Panc1 (cell line): ENCODE results near the gene MYCN.

Source experiments
- TF ChIP-seq, protein P1 (sequence below): fragments of 450-650 bp; IDR thresholded peaks from 2 replicates; pipeline ENCODE4 v1.5.1; 2017; ENCODE audit warnings: mild to moderate bottlenecking
- TF ChIP-seq, protein P2 (sequence below), 2 experiments: IDR thresholded peaks; 2 replicates each; pipeline ENCODE4 v1.6.1; 2011 to 2012; ENCODE audit warnings: low read depth in 2 of 2, control low read depth in 1 of 2, low read length in 1 of 2, mild to moderate bottlenecking in 1 of 2, moderate library complexity in 1 of 2; ENCODE audit not compliant: insufficient read depth in 1 of 2

DNA sequence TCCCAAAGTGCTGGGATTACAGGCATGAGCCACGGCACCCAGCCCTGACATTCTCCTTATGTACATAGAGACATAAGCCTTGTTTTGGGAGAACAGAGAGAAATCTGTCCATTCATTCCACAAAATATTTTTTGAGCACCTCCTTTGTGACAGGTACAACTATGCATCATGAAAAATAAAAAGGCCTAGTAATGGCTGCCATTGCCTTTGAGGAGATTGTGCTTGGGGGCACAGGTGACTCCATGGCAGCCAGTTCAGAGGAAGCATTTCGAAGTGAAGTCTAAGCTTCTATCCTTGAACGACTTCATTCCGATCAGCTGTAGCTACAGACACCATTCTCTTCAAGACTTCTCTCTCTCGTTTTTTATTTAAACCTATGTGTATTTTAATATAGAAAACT, 10.5 kb upstream of the MYCN start:
- TF ChIP-seq, protein P1, sequence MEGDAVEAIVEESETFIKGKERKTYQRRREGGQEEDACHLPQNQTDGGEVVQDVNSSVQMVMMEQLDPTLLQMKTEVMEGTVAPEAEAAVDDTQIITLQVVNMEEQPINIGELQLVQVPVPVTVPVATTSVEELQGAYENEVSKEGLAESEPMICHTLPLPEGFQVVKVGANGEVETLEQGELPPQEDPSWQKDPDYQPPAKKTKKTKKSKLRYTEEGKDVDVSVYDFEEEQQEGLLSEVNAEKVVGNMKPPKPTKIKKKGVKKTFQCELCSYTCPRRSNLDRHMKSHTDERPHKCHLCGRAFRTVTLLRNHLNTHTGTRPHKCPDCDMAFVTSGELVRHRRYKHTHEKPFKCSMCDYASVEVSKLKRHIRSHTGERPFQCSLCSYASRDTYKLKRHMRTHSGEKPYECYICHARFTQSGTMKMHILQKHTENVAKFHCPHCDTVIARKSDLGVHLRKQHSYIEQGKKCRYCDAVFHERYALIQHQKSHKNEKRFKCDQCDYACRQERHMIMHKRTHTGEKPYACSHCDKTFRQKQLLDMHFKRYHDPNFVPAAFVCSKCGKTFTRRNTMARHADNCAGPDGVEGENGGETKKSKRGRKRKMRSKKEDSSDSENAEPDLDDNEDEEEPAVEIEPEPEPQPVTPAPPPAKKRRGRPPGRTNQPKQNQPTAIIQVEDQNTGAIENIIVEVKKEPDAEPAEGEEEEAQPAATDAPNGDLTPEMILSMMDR, result no peak
- TF ChIP-seq, protein P2, sequence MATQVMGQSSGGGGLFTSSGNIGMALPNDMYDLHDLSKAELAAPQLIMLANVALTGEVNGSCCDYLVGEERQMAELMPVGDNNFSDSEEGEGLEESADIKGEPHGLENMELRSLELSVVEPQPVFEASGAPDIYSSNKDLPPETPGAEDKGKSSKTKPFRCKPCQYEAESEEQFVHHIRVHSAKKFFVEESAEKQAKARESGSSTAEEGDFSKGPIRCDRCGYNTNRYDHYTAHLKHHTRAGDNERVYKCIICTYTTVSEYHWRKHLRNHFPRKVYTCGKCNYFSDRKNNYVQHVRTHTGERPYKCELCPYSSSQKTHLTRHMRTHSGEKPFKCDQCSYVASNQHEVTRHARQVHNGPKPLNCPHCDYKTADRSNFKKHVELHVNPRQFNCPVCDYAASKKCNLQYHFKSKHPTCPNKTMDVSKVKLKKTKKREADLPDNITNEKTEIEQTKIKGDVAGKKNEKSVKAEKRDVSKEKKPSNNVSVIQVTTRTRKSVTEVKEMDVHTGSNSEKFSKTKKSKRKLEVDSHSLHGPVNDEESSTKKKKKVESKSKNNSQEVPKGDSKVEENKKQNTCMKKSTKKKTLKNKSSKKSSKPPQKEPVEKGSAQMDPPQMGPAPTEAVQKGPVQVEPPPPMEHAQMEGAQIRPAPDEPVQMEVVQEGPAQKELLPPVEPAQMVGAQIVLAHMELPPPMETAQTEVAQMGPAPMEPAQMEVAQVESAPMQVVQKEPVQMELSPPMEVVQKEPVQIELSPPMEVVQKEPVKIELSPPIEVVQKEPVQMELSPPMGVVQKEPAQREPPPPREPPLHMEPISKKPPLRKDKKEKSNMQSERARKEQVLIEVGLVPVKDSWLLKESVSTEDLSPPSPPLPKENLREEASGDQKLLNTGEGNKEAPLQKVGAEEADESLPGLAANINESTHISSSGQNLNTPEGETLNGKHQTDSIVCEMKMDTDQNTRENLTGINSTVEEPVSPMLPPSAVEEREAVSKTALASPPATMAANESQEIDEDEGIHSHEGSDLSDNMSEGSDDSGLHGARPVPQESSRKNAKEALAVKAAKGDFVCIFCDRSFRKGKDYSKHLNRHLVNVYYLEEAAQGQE (IDR thresholded peaks at IDR 0.05; ENCODE audit: insufficient read depth in 1 of 2, low read depth in 2 of 2, low read length in 1 of 2), result no peak
